Right atrium auricular region (tissue), 2 donors: Measurements from ENCODE around the gene GRK5. TPM values are rescaled to one million over a fixed set of nuclear protein-coding genes. Genes with fewer than 3 reads are reported as not detected.

ENCODE experiments used
- DNase-seq: peaks from one replicate; pipeline ENCODE4 v3.0.0-alpha.2; 2019; ENCODE audit warnings: low spot score
- H3K27ac ChIP-seq, 2 donors: fragments of 200-600 bp; sonication (generic); 1 replicate in 1 of 2; 2 replicates in 1 of 2; pipeline ENCODE4 v1.5.1; 2016 to 2019
- H3K27me3 ChIP-seq, 2 donors: fragments of 200-600 bp; sonication (generic); one replicate each; pipeline versions ENCODE4 v1.5.1 to v1.6.0; 2017 to 2019
- H3K36me3 ChIP-seq: fragments of 200-600 bp; sonication (generic); one replicate; pipeline ENCODE4 v1.5.1; 2016
- H3K4me1 ChIP-seq, 2 donors: fragments of 200-600 bp; sonication (generic); one replicate each; pipeline versions ENCODE4 v1.5.1 to v1.6.0; 2017 to 2019
- H3K4me3 ChIP-seq, 2 donors: fragments of 200-600 bp; sonication (generic); 1 replicate in 1 of 2; 2 replicates in 1 of 2; pipeline ENCODE4 v1.5.1; 2017 to 2019; ENCODE audit warnings: mild to moderate bottlenecking in 1 of 2, moderate library complexity in 1 of 2
- H3K9me3 ChIP-seq, 2 donors: fragments of 200-600 bp; sonication (generic); one replicate each; pipeline ENCODE4 v1.5.1; 2019
- CTCF ChIP-seq, 2 donors: fragments of 200-600 bp; sonication (generic); IDR thresholded peaks; one replicate each; pipeline ENCODE4 v1.5.1; 2019; ENCODE audit warnings: antibody characterized with exemption in 2 of 2
- total RNA-seq, 2 donors: library from RNA; depleted of rRNA; stranded (reverse); fragments of >200 nt; gene quantifications; one replicate each; pipeline ENCODE4 v1.1.0, GENCODE V29; 2016

GRK5 gene
- total RNA-seq, 2 donors from 2014 or later: 19.2 to 53.8 TPM

- peaks cover 0 to 7% of the 10 kb centered on the region in 2 donors for H3K9me3 ChIP-seq
- TF ChIP-seq CTCF (IDR thresholded peaks at IDR 0.05): no peak
- H3K4me3 ChIP-seq: no peak overlapping the region
- no peak for DNase-seq
- no peaks in the 10 kb centered on the region for H3K27me3 ChIP-seq
- H3K27ac ChIP-seq: peak overlapping the region; percentile 3 to 28
- peaks cover 0 to 26% of the 10 kb centered on the region in 2 donors for H3K4me1 ChIP-seq
- no peaks in the 10 kb centered on the region for H3K36me3 ChIP-seq
These were observed 151.2 kb downstream of the GRK5 start for GRCh38 chr10:119358567-119358966.

- no peak for TF ChIP-seq CTCF (IDR thresholded peaks at IDR 0.05)
- H3K4me1 ChIP-seq: peaks cover 0 to 27% of the 10 kb centered on the region in 2 donors
These were observed 151.7 kb downstream of the GRK5 start for GRCh38 chr10:119359025-119359424.

GRCh38 chr10:119360181-119360921, 153.0 kb downstream of the GRK5 start:
- TF ChIP-seq CTCF (IDR thresholded peaks at IDR 0.05): no peak
- Histone ChIP-seq H3K27me3 (no peaks in the 10 kb centered on the region), H3K36me3 (no peaks in the 10 kb centered on the region), H3K4me1 (peaks cover 0 to 40% of the 10 kb centered on the region in 2 donors), H3K27ac (peak overlapping the region; percentile 22 to 48), H3K9me3 (peaks cover 0 to 7% of the 10 kb centered on the region in 2 donors), H3K4me3 (no peak overlapping the region)
- no peak for DNase-seq

More at GRCh38 chr10:119359025-119359424, 151.7 kb downstream of the GRK5 start:
- H3K27ac ChIP-seq: peak overlapping the region in 1 of 2 donors; percentile 28
- no peaks in the 10 kb centered on the region for H3K36me3 ChIP-seq
- DNase-seq: no peak
- peaks cover 0 to 7% of the 10 kb centered on the region in 2 donors for H3K9me3 ChIP-seq
- no peaks in the 10 kb centered on the region for H3K27me3 ChIP-seq
- H3K4me3 ChIP-seq: no peak overlapping the region

- no peak for DNase-seq
- TF ChIP-seq CTCF (IDR thresholded peaks at IDR 0.05): no peak
- Histone ChIP-seq H3K9me3 (peaks cover 0 to 4% of the 10 kb centered on the region in 2 donors), H3K27ac (peak overlapping the region; percentile 22 to 48), H3K27me3 (no peaks in the 10 kb centered on the region), H3K4me3 (no peak overlapping the region), H3K4me1 (peaks cover 0 to 47% of the 10 kb centered on the region in 2 donors), H3K36me3 (no peaks in the 10 kb centered on the region)
These were observed 153.7 kb downstream of the GRK5 start for GRCh38 chr10:119361037-119361436.

- DNase-seq: no peak
- TF ChIP-seq CTCF (IDR thresholded peaks at IDR 0.05): no peak
- H3K4me3 ChIP-seq: no peak overlapping the region
- H3K4me1 ChIP-seq: peaks cover 0 to 49% of the 10 kb centered on the region in 2 donors
- no peaks in the 10 kb centered on the region for H3K9me3 ChIP-seq
- H3K27ac ChIP-seq: peak overlapping the region; percentile 48 to 57
- no peaks in the 10 kb centered on the region for H3K36me3 ChIP-seq
- no peaks in the 10 kb centered on the region for H3K27me3 ChIP-seq
These were observed 154.8 kb downstream of the GRK5 start for GRCh38 chr10:119362122-119362521.
